Naive thymus-derived CD8-positive, alpha-beta T cell (primary cell): ENCODE data around the gene CERS1. TPM values are rescaled to one million over a fixed set of nuclear protein-coding genes. Genes with fewer than 3 reads are reported as not detected.
"Not testable (repeated sequence)": the region's sequence is repeated elsewhere in the genome, so short reads cannot be mapped to it uniquely, and the experiment has no call there.

Source experiments
- ATAC-seq, 2 donors: fragments of 150-1000 bp; cut with Tn5 transposase in 1 of 2; sonication (Bioruptor Pico), chemical (Tn5 transposase) in 1 of 2; 1 replicate in 1 of 2; 2 replicates in 1 of 2; pipeline ENCODE4 v1.10.0; 2021; ENCODE audit warnings: mild to moderate bottlenecking in 2 of 2, moderate library complexity in 2 of 2
- POLR2A ChIA-PET: fragments of 350-600 bp; sonication (Branson Sonifier 250); formaldehyde crosslinking; loops from one replicate; lab custom pipeline; 2021; ENCODE audit warnings: antibody characterized with exemption; lab: Charles Lee
- DNase-seq, 10 donors: peaks; one replicate each; pipeline versions ENCODE4 v3.0.0 to v3.0.0-alpha.2; 2020 to 2022
- H3K27ac Mint-ChIP-seq, 10 donors: one replicate each; pipeline ENCODE4 v1.8.0; 2020 to 2022; ENCODE audit warnings: mild to moderate bottlenecking in 10 of 10, mixed read lengths in 10 of 10, moderate library complexity in 4 of 10, inconsistent platforms in 1 of 10
- H3K27me3 Mint-ChIP-seq, 5 donors: one replicate each; pipeline ENCODE4 v1.8.0; 2021 to 2022; ENCODE audit warnings: mixed read lengths in 5 of 5
- H3K36me3 Mint-ChIP-seq, 3 donors: one replicate each; pipeline ENCODE4 v1.8.0; 2020 to 2022; ENCODE audit warnings: mixed read lengths in 3 of 3, mild to moderate bottlenecking in 2 of 3, inconsistent platforms in 1 of 3
- H3K4me1 Mint-ChIP-seq, 4 donors: one replicate each; pipeline ENCODE4 v1.8.0; 2021 to 2022; ENCODE audit warnings: mixed read lengths in 4 of 4
- H3K4me3 Mint-ChIP-seq, 10 donors: one replicate each; pipeline ENCODE4 v1.8.0; 2020 to 2022; ENCODE audit warnings: mild to moderate bottlenecking in 10 of 10, mixed read lengths in 10 of 10, moderate library complexity in 6 of 10, inconsistent platforms in 1 of 10
- H3K9me3 Mint-ChIP-seq, 9 donors: one replicate each; pipeline ENCODE4 v1.8.0; 2020 to 2022; ENCODE audit warnings: mixed read lengths in 9 of 9, mild to moderate bottlenecking in 3 of 9, inconsistent platforms in 1 of 9, moderate library complexity in 1 of 9
- polyA plus RNA-seq, 3 donors: library from polyadenylated mRNA; unstranded; fragments of 300-500 nt; fragmentation: Illumina TruSeq; gene quantifications; one replicate each; pipeline ENCODE4 v1.2.3, GENCODE V29; 2021
- total RNA-seq, 8 experiments: library from RNA in 2 of 8; stranded (reverse) in 2 of 8; gene quantifications; one replicate each; pipeline ENCODE4 v1.2.3 and lab custom pipeline; 2021 to 2026

Gene CERS1
- total and polyA plus RNA-seq, 5 experiments from 2014 or later, result not detected

GRCh38 chr19:18903156-18904037 is 7.4 kb upstream of the CERS1 start:
- peaks cover 0 to 44% (median 16%) of the 10 kb centered on the region in 3 donors for H3K36me3 Mint-ChIP-seq
- no peaks in the 10 kb centered on the region for H3K27me3 Mint-ChIP-seq
- no peaks in the 10 kb centered on the region for H3K4me1 Mint-ChIP-seq
- peak in 1 of 2 donors; percentile 6 for ATAC-seq
- peak overlapping the region in 2 of 10 donors; percentile 56 to 93 for H3K27ac Mint-ChIP-seq
- no peaks in the 10 kb centered on the region for H3K9me3 Mint-ChIP-seq
- DNase-seq, result no peak
- H3K4me3 Mint-ChIP-seq, result no peak overlapping the region
- POLR2A ChIA-PET, result no interaction called here

DNA sequence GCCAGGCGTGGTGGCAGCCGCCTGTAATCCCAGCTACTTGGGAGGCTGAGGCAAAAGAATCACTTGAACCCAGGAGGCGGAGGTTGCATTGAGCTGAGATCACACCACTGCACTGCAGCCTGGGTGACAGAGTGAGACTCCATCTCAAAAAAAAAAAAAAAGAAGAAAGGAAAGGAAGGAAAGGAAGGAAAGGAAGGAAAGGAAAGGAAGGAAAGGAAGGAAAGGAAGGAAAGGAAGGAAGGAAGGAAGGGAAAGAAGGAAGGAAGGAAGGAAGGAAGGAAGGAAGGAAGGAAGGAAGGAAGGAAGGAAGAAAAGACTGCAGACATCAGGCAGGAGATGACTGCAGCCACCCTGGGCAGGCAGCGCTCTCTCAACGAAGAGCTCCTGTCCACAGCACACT is 6.6 kb upstream of the CERS1 start:
- not testable (repeated sequence) for H3K4me1 Mint-ChIP-seq, DNase-seq, ATAC-seq, H3K4me3 Mint-ChIP-seq, H3K9me3 Mint-ChIP-seq, H3K27me3 Mint-ChIP-seq
- POLR2A ChIA-PET, result interaction anchor here (0.6 kb wide), 1 partner anchor 16 kb away, joined by 4 read pairs; no protein-coding TSS in a partner anchor
- Mint-ChIP-seq H3K36me3 (peaks cover 0 to 41% (median 16%) of the 10 kb centered on the region in 3 donors), H3K27ac (peak overlapping the region in 1 of 10 donors; percentile 65)

DNA sequence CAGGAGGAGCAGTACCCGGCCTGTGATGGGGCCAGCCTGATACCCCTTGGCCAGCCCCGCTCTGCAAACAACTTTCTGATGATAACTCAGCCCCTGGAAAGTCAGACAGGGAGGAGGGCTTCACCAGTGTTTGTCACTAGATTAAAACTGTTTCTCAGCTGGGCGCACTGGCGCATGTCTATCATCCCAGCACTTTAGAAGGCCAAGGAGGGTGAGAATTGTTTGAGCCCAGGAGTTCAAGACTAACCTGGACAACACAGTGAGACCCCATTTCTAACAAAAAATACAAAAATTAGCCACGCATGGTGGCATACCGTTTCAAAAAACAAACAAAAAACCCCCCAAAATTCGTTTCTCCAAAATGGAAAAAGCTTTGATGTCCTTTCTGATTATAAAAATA is 5.5 kb upstream of the CERS1 start:
- no peak for DNase-seq

GRCh38 chr19:18900700-18901481 is 4.9 kb upstream of the CERS1 start:
- H3K27me3 Mint-ChIP-seq, result peaks cover 9 to 20% (median 13%) of the 10 kb centered on the region in 5 donors
- DNase-seq, result no peak
- H3K27ac Mint-ChIP-seq, result no peak overlapping the region
- no peak for ATAC-seq
- no peaks in the 10 kb centered on the region for H3K9me3 Mint-ChIP-seq
- H3K4me3 Mint-ChIP-seq, result no peak overlapping the region
- H3K36me3 Mint-ChIP-seq, result peaks cover 0 to 43% (median 15%) of the 10 kb centered on the region in 3 donors
- H3K4me1 Mint-ChIP-seq, result peaks cover 4 to 12% (median 11%) of the 10 kb centered on the region in 4 donors
- POLR2A ChIA-PET, result no interaction called here

More for the DNA sequence above, 5.5 kb upstream of the CERS1 start:
- peaks cover 8 to 15% (median 11%) of the 10 kb centered on the region in 5 donors for H3K27me3 Mint-ChIP-seq
- no peak overlapping the region for H3K4me3 Mint-ChIP-seq
- H3K36me3 Mint-ChIP-seq, result peaks cover 0 to 43% (median 18%) of the 10 kb centered on the region in 3 donors
- no peaks in the 10 kb centered on the region for H3K9me3 Mint-ChIP-seq
- ATAC-seq, result no peak
- H3K4me1 Mint-ChIP-seq, result peaks cover 3 to 10% (median 9%) of the 10 kb centered on the region in 4 donors
- POLR2A ChIA-PET, result interaction anchor here (0.7 kb wide), 1 partner anchor 1716 kb away, joined by 5 read pairs; no protein-coding TSS in a partner anchor
- no peak overlapping the region for H3K27ac Mint-ChIP-seq

- no peak overlapping the region for H3K27ac Mint-ChIP-seq
- H3K4me1 Mint-ChIP-seq, result peaks cover 4 to 14% (median 12%) of the 10 kb centered on the region in 4 donors
- peaks cover 0 to 37% (median 15%) of the 10 kb centered on the region in 3 donors for H3K36me3 Mint-ChIP-seq
- ATAC-seq (no peak), DNase-seq (no peak)
- POLR2A ChIA-PET, result no interaction called here
- peaks cover 9 to 20% (median 13%) of the 10 kb centered on the region in 5 donors for H3K27me3 Mint-ChIP-seq
- no peak overlapping the region for H3K4me3 Mint-ChIP-seq
- H3K9me3 Mint-ChIP-seq, result no peaks in the 10 kb centered on the region
Measured at GRCh38 chr19:18899624-18900560, 3.9 kb upstream of the CERS1 start.

GRCh38 chr19:18898607-18899408 is 2.9 kb upstream of the CERS1 start:
- no peak overlapping the region for H3K27ac Mint-ChIP-seq
- POLR2A ChIA-PET, result interaction anchor here (1.3 kb wide), 1 partner anchor 20 kb away, joined by 3 read pairs; the partner anchor contains the start of genes COPE and DDX49

DNA sequence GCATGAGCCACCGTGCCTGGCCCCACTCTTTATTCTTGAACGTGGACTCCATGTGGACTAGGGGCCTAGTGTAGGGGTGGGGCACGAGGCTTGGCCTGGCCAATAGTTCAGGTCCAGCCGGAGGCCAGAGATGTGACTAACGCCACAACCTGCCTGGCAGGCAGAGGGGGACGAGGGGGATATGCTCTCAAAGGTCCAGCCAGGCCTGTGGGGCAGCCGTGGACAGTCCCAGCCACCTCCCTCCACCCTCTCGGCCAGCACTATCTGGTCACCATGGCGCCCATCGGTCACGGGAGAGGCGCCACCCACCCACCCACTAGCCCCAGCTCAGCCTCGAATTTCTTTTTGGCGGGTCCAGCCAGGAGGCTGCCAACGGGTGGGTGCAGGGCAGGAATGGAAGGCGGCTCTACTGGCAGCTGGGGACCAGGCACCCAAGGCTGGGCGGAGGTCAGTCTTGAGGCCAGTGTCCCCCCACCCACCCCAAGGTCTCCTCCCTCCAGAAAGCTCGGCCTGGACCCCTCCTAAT is 2.2 kb upstream of the CERS1 start:
- peaks cover 4 to 15% (median 12%) of the 10 kb centered on the region in 4 donors for H3K4me1 Mint-ChIP-seq
- POLR2A ChIA-PET, result interaction anchor here (0.6 to 1.3 kb wide), 2 partner anchors 20 to 21 kb away, joined by 3 to 6 read pairs; partner anchors contain the start of genes COPE and DDX49
- no peak overlapping the region for H3K27ac Mint-ChIP-seq
- ATAC-seq (no peak), DNase-seq (no peak)
- H3K36me3 Mint-ChIP-seq, result peaks cover 0 to 31% (median 15%) of the 10 kb centered on the region in 3 donors
- H3K9me3 Mint-ChIP-seq, result no peaks in the 10 kb centered on the region
- peaks cover 11 to 30% (median 17%) of the 10 kb centered on the region in 5 donors for H3K27me3 Mint-ChIP-seq
- H3K4me3 Mint-ChIP-seq, result peak overlapping the region in 2 of 10 donors; percentile 62 to 80

More at GRCh38 chr19:18898607-18899408, 2.9 kb upstream of the CERS1 start:
- no peak for ATAC-seq
- H3K4me1 Mint-ChIP-seq, result peaks cover 4 to 15% (median 12%) of the 10 kb centered on the region in 4 donors
- no peak overlapping the region for H3K4me3 Mint-ChIP-seq
- no peak for DNase-seq
- peaks cover 0 to 33% (median 15%) of the 10 kb centered on the region in 3 donors for H3K36me3 Mint-ChIP-seq
- no peaks in the 10 kb centered on the region for H3K9me3 Mint-ChIP-seq
- H3K27me3 Mint-ChIP-seq, result peaks cover 11 to 24% (median 15%) of the 10 kb centered on the region in 5 donors

- peak overlapping the region in 8 of 10 donors; percentile 55 to 92 (median 78) for H3K4me3 Mint-ChIP-seq
- no peaks in the 10 kb centered on the region for H3K9me3 Mint-ChIP-seq
- H3K27ac Mint-ChIP-seq, result peak overlapping the region in 2 of 10 donors; percentile 0 to 58
- POLR2A ChIA-PET, result interaction anchor here (0.6 to 1.3 kb wide), 2 partner anchors 20 to 22 kb away, joined by 3 to 6 read pairs; partner anchors contain the start of genes COPE and DDX49
- ATAC-seq (no peak), DNase-seq (no peak)
- H3K27me3 Mint-ChIP-seq, result peaks cover 11 to 30% (median 17%) of the 10 kb centered on the region in 5 donors
- peaks cover 0 to 28% (median 15%) of the 10 kb centered on the region in 3 donors for H3K36me3 Mint-ChIP-seq
- peaks cover 4 to 15% (median 12%) of the 10 kb centered on the region in 4 donors for H3K4me1 Mint-ChIP-seq
Measured at GRCh38 chr19:18897094-18898029, 1.4 kb upstream of the CERS1 start.

GRCh38 chr19:18896421-18896841 is 473 bp upstream of the CERS1 start:
- Mint-ChIP-seq H3K9me3 (no peaks in the 10 kb centered on the region), H3K4me1 (peaks cover 4 to 15% (median 12%) of the 10 kb centered on the region in 4 donors), H3K4me3 (peak overlapping the region; percentile 52 to 92 (median 79)), H3K36me3 (peaks cover 0 to 23% (median 11%) of the 10 kb centered on the region in 3 donors), H3K27me3 (peaks cover 11 to 31% (median 17%) of the 10 kb centered on the region in 5 donors), H3K27ac (peak overlapping the region in 1 of 10 donors; percentile 5)
- DNase-seq, result no peak
- ATAC-seq, result no peak
- POLR2A ChIA-PET, result interaction anchor here (0.6 to 0.7 kb wide), 2 partner anchors 101 to 256 kb away, joined by 4 read pairs; no protein-coding TSS in a partner anchor
